ENCODE results near the gene ABHD2. TPM values are rescaled to one million over a fixed set of nuclear protein-coding genes. Genes with fewer than 3 reads are reported as not detected.

ABHD2 gene
- total and polyA plus RNA-seq, 8 donors = 7.9 to 151 (median 117) TPM

DNA sequence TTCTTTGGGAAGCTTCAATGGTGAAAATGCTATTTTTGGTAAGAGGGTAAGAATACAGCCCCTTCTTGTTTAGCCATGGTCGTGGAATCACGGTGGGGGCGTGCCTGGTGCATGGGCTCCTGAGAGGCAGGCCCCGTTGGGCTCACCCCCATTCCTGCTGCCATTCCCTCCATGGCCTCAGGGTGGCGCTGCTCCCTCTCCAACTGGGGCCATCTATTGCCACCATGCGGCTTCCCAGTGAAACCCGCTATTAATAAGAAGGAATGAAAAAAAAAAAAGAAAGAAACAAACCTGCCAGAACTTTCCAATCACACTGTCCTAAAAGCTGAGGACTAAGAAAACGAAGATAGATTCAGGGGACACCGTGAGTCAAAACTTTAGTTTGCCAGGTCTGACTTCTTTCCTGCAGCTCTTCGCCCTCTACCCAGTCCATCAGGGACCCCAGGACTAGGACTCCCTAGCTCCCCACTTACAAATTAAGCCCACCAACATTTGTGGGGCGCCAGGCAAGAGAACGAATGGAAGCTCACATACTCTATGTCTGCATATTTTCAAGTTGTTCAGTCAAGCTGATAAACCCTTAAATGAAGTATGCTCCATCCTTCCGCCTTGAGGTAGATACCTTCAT lies 30.6 kb upstream of the ABHD2 start:
- FAIRE-seq (no peak), ATAC-seq (peak; percentile 80 to 99 (median 97)), DNase-seq (peak; percentile 59 to 97 (median 86))
- TF ChIP-seq, protein P1, sequence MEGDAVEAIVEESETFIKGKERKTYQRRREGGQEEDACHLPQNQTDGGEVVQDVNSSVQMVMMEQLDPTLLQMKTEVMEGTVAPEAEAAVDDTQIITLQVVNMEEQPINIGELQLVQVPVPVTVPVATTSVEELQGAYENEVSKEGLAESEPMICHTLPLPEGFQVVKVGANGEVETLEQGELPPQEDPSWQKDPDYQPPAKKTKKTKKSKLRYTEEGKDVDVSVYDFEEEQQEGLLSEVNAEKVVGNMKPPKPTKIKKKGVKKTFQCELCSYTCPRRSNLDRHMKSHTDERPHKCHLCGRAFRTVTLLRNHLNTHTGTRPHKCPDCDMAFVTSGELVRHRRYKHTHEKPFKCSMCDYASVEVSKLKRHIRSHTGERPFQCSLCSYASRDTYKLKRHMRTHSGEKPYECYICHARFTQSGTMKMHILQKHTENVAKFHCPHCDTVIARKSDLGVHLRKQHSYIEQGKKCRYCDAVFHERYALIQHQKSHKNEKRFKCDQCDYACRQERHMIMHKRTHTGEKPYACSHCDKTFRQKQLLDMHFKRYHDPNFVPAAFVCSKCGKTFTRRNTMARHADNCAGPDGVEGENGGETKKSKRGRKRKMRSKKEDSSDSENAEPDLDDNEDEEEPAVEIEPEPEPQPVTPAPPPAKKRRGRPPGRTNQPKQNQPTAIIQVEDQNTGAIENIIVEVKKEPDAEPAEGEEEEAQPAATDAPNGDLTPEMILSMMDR (IDR thresholded peaks at IDR 0.05) = peak; percentile 95 to 98 (median 97)
- Histone ChIP-seq H3K4me1 (no peaks in the 10 kb centered on the region), H3K9me3 (no peaks in the 10 kb centered on the region), H3K27me3 (no peaks in the 10 kb centered on the region), H3K4me3 (no peak overlapping the region), H3K36me3 (no peaks in the 10 kb centered on the region), H3K27ac (no peak overlapping the region)
- intact Hi-C loops (cut with DNase I) = loop anchor here in 2 of 3 donors (5.0 kb wide), 1 partner anchor 120 kb away; no protein-coding TSS in a partner anchor
- WGBS, 2 donors = 19 to 22% methylated on average over 13 of the region's 13 CpGs

GRCh38 chr15:89058376-89058775 lies 29.9 kb upstream of the ABHD2 start:
- Histone ChIP-seq H3K27me3 (no peaks in the 10 kb centered on the region), H3K4me1 (no peaks in the 10 kb centered on the region), H3K4me3 (no peak overlapping the region), H3K27ac (no peak overlapping the region), H3K9me3 (no peaks in the 10 kb centered on the region), H3K36me3 (no peaks in the 10 kb centered on the region)
- FAIRE-seq = no peak
- WGBS, 2 donors = 71 to 84% methylated on average over 4 of the region's 4 CpGs
- no peak for DNase-seq
- TF ChIP-seq, protein P1 (IDR thresholded peaks at IDR 0.05) = no peak
- intact Hi-C loops (cut with DNase I) = loop anchor here in 2 of 3 donors (5.0 kb wide), 1 partner anchor 119 kb away; no protein-coding TSS in a partner anchor
- no peak for ATAC-seq

DNA sequence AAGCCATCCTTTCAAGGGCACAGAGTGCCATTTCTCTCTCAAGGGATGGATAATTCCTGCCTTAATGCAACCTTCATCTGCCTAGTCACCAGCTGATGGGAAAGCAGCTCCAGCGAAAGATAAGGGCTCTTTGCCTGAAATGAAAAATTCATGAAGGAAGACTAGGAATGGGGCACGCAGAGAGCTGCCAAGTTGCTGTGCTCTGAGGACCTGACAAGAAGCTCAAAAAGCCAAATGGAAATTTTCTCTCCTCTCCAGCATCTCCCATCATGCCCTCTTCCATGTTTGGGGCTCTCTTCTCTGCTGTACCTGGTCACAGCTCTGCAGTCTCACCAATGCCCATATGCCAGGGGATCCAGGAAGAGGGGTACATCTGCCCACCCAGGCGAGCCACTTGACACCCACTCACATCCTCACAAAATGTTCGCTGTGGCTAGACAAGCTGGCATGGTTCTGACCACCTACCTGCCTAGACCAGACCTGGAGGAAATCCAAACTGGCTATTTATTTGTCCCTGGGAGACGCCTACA lies 29.3 kb upstream of the ABHD2 start:
- TF ChIP-seq, protein P1 (IDR thresholded peaks at IDR 0.05) = no peak
- FAIRE-seq (no peak), DNase-seq (no peak), ATAC-seq (no peak)
- H3K36me3 ChIP-seq = no peaks in the 10 kb centered on the region
- intact Hi-C loops (cut with DNase I) = loop anchor here in 2 of 3 donors (5.0 kb wide), 1 partner anchor 118 kb away; no protein-coding TSS in a partner anchor
- no peaks in the 10 kb centered on the region for H3K4me1 ChIP-seq
- no peak overlapping the region for H3K27ac ChIP-seq
- 42 to 59% methylated on average over 5 of the region's 5 CpGs for WGBS, 2 donors
- H3K27me3 ChIP-seq = no peaks in the 10 kb centered on the region
- H3K9me3 ChIP-seq = no peaks in the 10 kb centered on the region
- no peak overlapping the region for H3K4me3 ChIP-seq

DNA sequence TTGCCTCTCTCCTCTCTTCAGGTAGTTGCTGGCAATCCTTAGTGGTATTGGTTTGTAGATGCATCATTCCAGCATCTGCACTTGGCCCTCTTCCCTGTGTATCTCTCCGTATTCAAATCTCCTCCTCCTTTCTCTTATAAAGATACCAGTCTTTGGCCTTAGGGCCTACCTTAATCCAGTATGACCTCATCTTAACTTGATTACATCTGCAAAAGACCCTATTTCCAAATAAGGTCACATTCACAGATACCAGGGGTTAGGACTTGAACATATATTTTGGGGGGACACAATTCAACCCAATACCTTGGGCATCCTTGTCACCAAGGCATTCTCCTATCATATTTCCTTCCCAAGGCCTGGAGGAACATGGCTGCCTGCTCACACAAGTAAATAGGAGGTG lies 22.0 kb upstream of the ABHD2 start:
- Histone ChIP-seq H3K4me3 (no peak overlapping the region), H3K4me1 (no peaks in the 10 kb centered on the region), H3K9me3 (no peaks in the 10 kb centered on the region), H3K36me3 (no peaks in the 10 kb centered on the region), H3K27ac (no peak overlapping the region), H3K27me3 (no peaks in the 10 kb centered on the region)
- intact Hi-C loops (cut with DNase I) = loop anchor here in 1 of 3 donors (10.0 kb wide), 1 partner anchor 59 kb away; no protein-coding TSS in a partner anchor
- FAIRE-seq (no peak), DNase-seq (no peak), ATAC-seq (no peak)
- WGBS, 2 donors = 94 to 100% methylated on average over 1 of the region's 1 CpG
- TF ChIP-seq, protein P1 (IDR thresholded peaks at IDR 0.05) = no peak

- TF ChIP-seq, protein P1 (IDR thresholded peaks at IDR 0.05) = no peak
- no peaks in the 10 kb centered on the region for H3K27me3 ChIP-seq
- no peak for FAIRE-seq
- no peaks in the 10 kb centered on the region for H3K4me1 ChIP-seq
- intact Hi-C loops (cut with DNase I) = loop anchor here in 1 of 3 donors (10.0 kb wide), 1 partner anchor 57 kb away; no protein-coding TSS in a partner anchor
- no peak overlapping the region for H3K4me3 ChIP-seq
- H3K9me3 ChIP-seq = no peaks in the 10 kb centered on the region
- H3K36me3 ChIP-seq = no peaks in the 10 kb centered on the region
- DNase-seq = no peak
- WGBS, 2 donors = 57 to 59% methylated on average over 1 of the region's 1 CpG
- ATAC-seq = no peak
- no peak overlapping the region for H3K27ac ChIP-seq
These were observed 20.5 kb upstream of the ABHD2 start for GRCh38 chr15:89067751-89068150.
